Neuronal stem cell (in vitro differentiated cells): ENCODE results near the gene HERC5.

Source experiments
- DNase-seq: peaks from one replicate; pipeline ENCODE4 v3.0.0-alpha.2; 2013; ENCODE audit warnings: low spot score
- H2AFZ ChIP-seq: one replicate; pipeline ENCODE4 v1.6.1; 2013; ENCODE audit warnings: mild to moderate bottlenecking, low read length, inconsistent platforms
- H2AK5ac ChIP-seq: 2 replicates; pipeline ENCODE4 v1.6.1; 2013; ENCODE audit warnings: low read depth, mild to moderate bottlenecking, inconsistent platforms, low read length, moderate library complexity, mixed read lengths
- H2BK120ac ChIP-seq: 2 replicates; pipeline ENCODE4 v1.6.1; 2013; ENCODE audit warnings: low read depth, mild to moderate bottlenecking, inconsistent platforms, low read length, moderate library complexity, mixed read lengths
- H2BK12ac ChIP-seq: one replicate; pipeline ENCODE4 v1.6.1; 2013; ENCODE audit warnings: low read length, inconsistent platforms
- H2BK15ac ChIP-seq: 2 replicates; pipeline ENCODE4 v1.6.1; 2013; ENCODE audit warnings: mild to moderate bottlenecking, low read length, inconsistent platforms, mixed read lengths
- H2BK5ac ChIP-seq: one replicate; pipeline ENCODE4 v1.6.1; 2013; ENCODE audit warnings: inconsistent platforms, mild to moderate bottlenecking, low read length, moderate library complexity
- H3K14ac ChIP-seq: one replicate; pipeline ENCODE4 v1.6.1; 2013; ENCODE audit warnings: low read length, inconsistent platforms
- H3K18ac ChIP-seq: 2 replicates; pipeline ENCODE4 v1.6.1; 2013; ENCODE audit warnings: low read length, inconsistent platforms
- H3K23ac ChIP-seq: 2 replicates; pipeline ENCODE4 v1.6.1; 2013; ENCODE audit warnings: low read depth, mild to moderate bottlenecking, mixed read lengths, low read length, inconsistent platforms; ENCODE audit not compliant: poor library complexity
- H3K27ac ChIP-seq: replicated peaks from 3 replicates; pipeline ENCODE4 v1.5.1; 2013; ENCODE audit warnings: low read length, inconsistent platforms
- H3K27me3 ChIP-seq, 3 experiments: 2 replicates each; pipeline ENCODE4 v1.6.1; 2013; ENCODE audit warnings: low read length in 3 of 3, mild to moderate bottlenecking in 2 of 3, inconsistent platforms in 1 of 3, low read depth in 1 of 3, mixed read lengths in 1 of 3, moderate library complexity in 1 of 3; ENCODE audit not compliant: control insufficient read depth in 3 of 3, insufficient read depth in 3 of 3
- H3K36me3 ChIP-seq, 2 donors: replicated peaks in 1 of 2; 2 replicates each; pipeline ENCODE4 v1.6.1; 2013; ENCODE audit warnings: low read length in 2 of 2; ENCODE audit not compliant: control insufficient read depth in 2 of 2, insufficient read depth in 2 of 2
- H3K4ac ChIP-seq: 2 replicates; pipeline ENCODE4 v1.6.1; 2013; ENCODE audit warnings: inconsistent platforms, mild to moderate bottlenecking, low read length, moderate library complexity
- H3K4me1 ChIP-seq, 2 donors: 1 replicate in 1 of 2; 2 replicates in 1 of 2; pipeline ENCODE4 v1.6.1; 2013; ENCODE audit warnings: low read length in 2 of 2, low read depth in 1 of 2; ENCODE audit not compliant: control insufficient read depth in 2 of 2, insufficient read depth in 1 of 2
- H3K4me2 ChIP-seq: one replicate; pipeline ENCODE4 v1.6.1; 2013; ENCODE audit warnings: mild to moderate bottlenecking, low read length, inconsistent platforms; ENCODE audit not compliant: insufficient read depth, poor library complexity, severe bottlenecking
- H3K4me3 ChIP-seq, 2 donors: 2 replicates each; pipeline ENCODE4 v1.5.1; 2013; ENCODE audit warnings: low read length in 2 of 2, mild to moderate bottlenecking in 2 of 2, inconsistent platforms in 1 of 2, moderate library complexity in 1 of 2
- H3K79me1 ChIP-seq: one replicate; pipeline ENCODE4 v1.6.1; 2013; ENCODE audit warnings: low read depth, mild to moderate bottlenecking, inconsistent platforms, low read length, moderate library complexity
- H3K9ac ChIP-seq: one replicate; pipeline ENCODE4 v1.6.1; 2013; ENCODE audit warnings: mild to moderate bottlenecking, low read depth, low read length, inconsistent platforms; ENCODE audit not compliant: poor library complexity
- H3K9me3 ChIP-seq, 2 donors: replicated peaks in 1 of 2; 2 replicates each; pipeline versions ENCODE3 to v1.6.1; 2013; ENCODE audit warnings: low read length in 2 of 2, mild to moderate bottlenecking in 2 of 2, inconsistent platforms in 1 of 2, low read depth in 1 of 2, mixed read lengths in 1 of 2, moderate library complexity in 1 of 2; ENCODE audit not compliant: control insufficient read depth in 2 of 2, insufficient read depth in 1 of 2
- H4K8ac ChIP-seq: one replicate; pipeline ENCODE4 v1.6.1; 2013; ENCODE audit warnings: low read depth, mild to moderate bottlenecking, inconsistent platforms, low read length, moderate library complexity
- H4K91ac ChIP-seq: one replicate; pipeline ENCODE4 v1.6.1; 2013; ENCODE audit warnings: low read length, low read depth, mild to moderate bottlenecking, inconsistent platforms; ENCODE audit not compliant: poor library complexity
- WGBS, 2 donors: extraction: QIAGEN DNeasy Blood & Tissue Kit; methylation state at CpG; one replicate each; pipeline ENCODE4 v1.1.7; 2013; ENCODE audit warnings: missing lambda C conversion rate in 2 of 2, mixed read lengths in 1 of 2; ENCODE audit not compliant: insufficient read length in 2 of 2, insufficient replicate concordance in 1 of 2; ENCODE audit errors: extremely low coverage in 2 of 2; 5-methylcytosine and 5-hydroxymethylcytosine counted together

Gene HERC5

GRCh38 chr4:88419874-88420273 lies 37.0 kb upstream of the HERC5 start:
- Histone ChIP-seq H2BK15ac (no peak overlapping the region), H3K23ac (no peak overlapping the region), H3K18ac (no peak overlapping the region), H3K4me3 (no peak overlapping the region), H3K79me1 (no peaks in the 10 kb centered on the region), H2BK5ac (no peak overlapping the region), H2BK120ac (no peak overlapping the region), H3K9ac (no peak overlapping the region), H3K4me1 (no peaks in the 10 kb centered on the region), H2BK12ac (no peak overlapping the region), H3K4ac (no peak overlapping the region), H4K91ac (no peak overlapping the region), H4K8ac (no peak overlapping the region), H3K4me2 (no peak overlapping the region), H3K14ac (no peak overlapping the region), H3K27ac (no peak overlapping the region), H3K27me3 (no peaks in the 10 kb centered on the region), H2AFZ (no peak overlapping the region), H2AK5ac (no peak overlapping the region), H3K36me3 (no peaks in the 10 kb centered on the region), H3K9me3 (no peaks in the 10 kb centered on the region)
- WGBS, 2 donors: no CpG with 5 or more reads among the region's 5 CpGs
- DNase-seq: no peak

- Histone ChIP-seq H3K9ac (no peak overlapping the region), H2BK15ac (no peak overlapping the region), H3K27ac (no peak overlapping the region), H2BK5ac (no peak overlapping the region), H3K4me3 (no peak overlapping the region), H3K36me3 (no peaks in the 10 kb centered on the region), H3K4me2 (no peak overlapping the region), H3K79me1 (no peaks in the 10 kb centered on the region), H3K27me3 (no peaks in the 10 kb centered on the region), H3K23ac (no peak overlapping the region), H3K4ac (no peak overlapping the region), H3K4me1 (no peaks in the 10 kb centered on the region), H2BK120ac (no peak overlapping the region), H2AK5ac (no peak overlapping the region), H3K18ac (no peak overlapping the region), H3K14ac (no peak overlapping the region), H2BK12ac (no peak overlapping the region), H3K9me3 (no peaks in the 10 kb centered on the region), H2AFZ (no peak overlapping the region), H4K91ac (no peak overlapping the region), H4K8ac (no peak overlapping the region)
- no CpG with 5 or more reads among the region's 1 CpG for WGBS, 2 donors
- DNase-seq: no peak
These were observed 36.1 kb upstream of the HERC5 start for GRCh38 chr4:88420844-88421243.

- no peaks in the 10 kb centered on the region for H3K27me3 ChIP-seq
- H3K9me3 ChIP-seq: no peaks in the 10 kb centered on the region
- no peaks in the 10 kb centered on the region for H3K79me1 ChIP-seq
- no peaks in the 10 kb centered on the region for H3K4me1 ChIP-seq
- H2BK12ac ChIP-seq: no peak overlapping the region
- no peak overlapping the region for H3K4me3 ChIP-seq
- no peak overlapping the region for H4K8ac ChIP-seq
- no peak overlapping the region for H3K4ac ChIP-seq
- H4K91ac ChIP-seq: no peak overlapping the region
- H3K14ac ChIP-seq: no peak overlapping the region
- H3K23ac ChIP-seq: no peak overlapping the region
- no peak overlapping the region for H2BK120ac ChIP-seq
- no peak overlapping the region for H2AFZ ChIP-seq
- H2AK5ac ChIP-seq: no peak overlapping the region
- WGBS, 2 donors: no CpG with 5 or more reads among the region's 2 CpGs
- no peak overlapping the region for H2BK15ac ChIP-seq
- H3K18ac ChIP-seq: no peak overlapping the region
- no peak for DNase-seq
- H3K27ac ChIP-seq: no peak overlapping the region
- H3K4me2 ChIP-seq: no peak overlapping the region
- no peak overlapping the region for H2BK5ac ChIP-seq
- H3K9ac ChIP-seq: no peak overlapping the region
- H3K36me3 ChIP-seq: no peaks in the 10 kb centered on the region
These were observed 34.5 kb upstream of the HERC5 start for GRCh38 chr4:88422403-88422802.

- H3K27ac ChIP-seq: no peak overlapping the region
- no peak overlapping the region for H3K23ac ChIP-seq
- no peak overlapping the region for H3K14ac ChIP-seq
- no peaks in the 10 kb centered on the region for H3K36me3 ChIP-seq
- no peaks in the 10 kb centered on the region for H3K4me1 ChIP-seq
- no peak overlapping the region for H3K4ac ChIP-seq
- no peak overlapping the region for H2BK15ac ChIP-seq
- no CpG with 5 or more reads among the region's 1 CpG for WGBS, 2 donors
- no peaks in the 10 kb centered on the region for H3K27me3 ChIP-seq
- H3K4me2 ChIP-seq: no peak overlapping the region
- no peak overlapping the region for H2BK5ac ChIP-seq
- H3K9me3 ChIP-seq: no peaks in the 10 kb centered on the region
- H3K9ac ChIP-seq: no peak overlapping the region
- H2AK5ac ChIP-seq: no peak overlapping the region
- no peak overlapping the region for H4K91ac ChIP-seq
- no peak overlapping the region for H2BK12ac ChIP-seq
- no peak overlapping the region for H2BK120ac ChIP-seq
- no peak for DNase-seq
- H3K18ac ChIP-seq: no peak overlapping the region
- no peak overlapping the region for H3K4me3 ChIP-seq
- no peak overlapping the region for H4K8ac ChIP-seq
- no peak overlapping the region for H2AFZ ChIP-seq
- no peaks in the 10 kb centered on the region for H3K79me1 ChIP-seq
These were observed 27.5 kb upstream of the HERC5 start for GRCh38 chr4:88429401-88429800.
